Stimulated activated CD4-positive, alpha-beta T cell treated with anti-CD3 and anti-CD28 coated beads, TNF-alpha, amount 100 ng/mL, for 1 hour (primary cell): Measurements from ENCODE around the gene MRTFA.
A peak's percentile ranks its signal among the peaks of the same experiment; 100 is the strongest.
"Not testable (repeated sequence)": the region's sequence is repeated elsewhere in the genome, so short reads cannot be mapped to it uniquely, and the experiment has no call there.

Source experiments
- DNase-seq, 3 donors: peaks; one replicate each; pipeline ENCODE4 v3.0.0-alpha.2; 2020; ENCODE audit warnings: low read depth in 3 of 3, low spot score in 1 of 3

The MRTFA gene

GRCh38 chr22:40660730-40661129 lies 24.2 kb upstream of the MRTFA start:
- no peak for DNase-seq

GRCh38 chr22:40659166-40659565 lies 22.6 kb upstream of the MRTFA start:
- no peak for DNase-seq

- not testable (repeated sequence) for DNase-seq
Measured at GRCh38 chr22:40656651-40657050, 20.1 kb upstream of the MRTFA start.

- DNase-seq, result not testable (repeated sequence)
Measured at GRCh38 chr22:40655941-40656340, 19.4 kb upstream of the MRTFA start.

GRCh38 chr22:40654522-40655167 lies 18.1 kb upstream of the MRTFA start:
- DNase-seq, result no peak

- no peak for DNase-seq
Measured at GRCh38 chr22:40653361-40653760, 16.8 kb upstream of the MRTFA start.

- peak; percentile 42 to 63 (median 52) for DNase-seq
Measured at GRCh38 chr22:40651563-40652501, 15.3 kb upstream of the MRTFA start.

- no peak for DNase-seq
Measured at GRCh38 chr22:40651057-40651456, 14.5 kb upstream of the MRTFA start.

- DNase-seq, result no peak
Measured at GRCh38 chr22:40648386-40648785, 11.9 kb upstream of the MRTFA start.

GRCh38 chr22:40645579-40646197 lies 9.2 kb upstream of the MRTFA start:
- DNase-seq, result no peak

GRCh38 chr22:40642316-40642715 lies 5.8 kb upstream of the MRTFA start:
- no peak for DNase-seq

- DNase-seq, result no peak
Measured at GRCh38 chr22:40641269-40641668, 4.8 kb upstream of the MRTFA start.

GRCh38 chr22:40638261-40638660 lies 1.7 kb upstream of the MRTFA start:
- no peak for DNase-seq

GRCh38 chr22:40637183-40638150 lies 948 bp upstream of the MRTFA start:
- DNase-seq, result peak in 1 of 3 donors; percentile 12

GRCh38 chr22:40635940-40636379 lies 559 bp downstream of the MRTFA start:
- DNase-seq, result no peak

- DNase-seq, result no peak
Measured at GRCh38 chr22:40635043-40635939, 1.2 kb downstream of the MRTFA start.

GRCh38 chr22:40634119-40634903 lies 2.2 kb downstream of the MRTFA start:
- no peak for DNase-seq

GRCh38 chr22:40633036-40633435 lies 3.5 kb downstream of the MRTFA start:
- DNase-seq, result no peak

GRCh38 chr22:40631925-40632324 lies 4.6 kb downstream of the MRTFA start:
- DNase-seq, result no peak
